Keratinocyte (primary cell): ENCODE data around the gene PADI1. TPM values are rescaled to one million over a fixed set of nuclear protein-coding genes. Genes with fewer than 3 reads are reported as not detected.
A peak's percentile ranks its signal among the peaks of the same experiment; 100 is the strongest.

ENCODE experiments used
- DNase-seq: peaks from one replicate; pipeline ENCODE4 v3.0.0-alpha.2; 2011; ENCODE audit warnings: low read depth, missing footprints, low spot score
- FAIRE-seq: peaks from 2 replicates; lab custom pipeline; 2011; peaks lifted over from hg19 to GRCh38; lab: Jason Lieb, UNC
- H2AFZ ChIP-seq: 2 replicates; pipeline ENCODE4 v1.6.0; 2012; ENCODE audit warnings: low read length, control low read depth, inconsistent platforms; ENCODE audit not compliant: control insufficient read depth
- H3K27ac ChIP-seq: 2 replicates; pipeline ENCODE4 v1.5.1; 2011; ENCODE audit warnings: low read length; ENCODE audit not compliant: control insufficient read depth, insufficient read depth
- H3K27me3 ChIP-seq: 3 replicates; pipeline ENCODE4 v1.6.0; 2011; ENCODE audit warnings: low read length; ENCODE audit not compliant: control insufficient read depth, insufficient read depth; ENCODE audit errors: extremely low read depth
- H3K36me3 ChIP-seq, 2 experiments: 2 replicates in 1 of 2; 3 replicates in 1 of 2; pipeline ENCODE4 v1.5.1; 2011; ENCODE audit warnings: low read length in 2 of 2, mild to moderate bottlenecking in 1 of 2; ENCODE audit not compliant: control insufficient read depth in 2 of 2, insufficient read depth in 2 of 2; ENCODE audit errors: extremely low read depth in 1 of 2
- H3K4me1 ChIP-seq: 3 replicates; pipeline ENCODE4 v1.5.1; 2011; ENCODE audit warnings: low read length; ENCODE audit not compliant: control insufficient read depth, insufficient read depth; ENCODE audit errors: extremely low read depth
- H3K4me2 ChIP-seq: 3 replicates; pipeline ENCODE4 v1.6.0; 2011; ENCODE audit warnings: low read depth, low read length; ENCODE audit not compliant: control insufficient read depth, insufficient read depth; ENCODE audit errors: extremely low read depth
- H3K4me3 ChIP-seq, 3 experiments: fragments of 200-600 bp in 1 of 3; sonication (generic) in 1 of 3; 2 replicates in 2 of 3; 3 replicates in 1 of 3; pipeline ENCODE4 v1.5.1; 2011 to 2016; ENCODE audit warnings: low read length in 3 of 3, mild to moderate bottlenecking in 3 of 3, control low read depth in 2 of 3, inconsistent platforms in 1 of 3, low read depth in 1 of 3, mixed read lengths in 1 of 3, mixed run types in 1 of 3, moderate library complexity in 1 of 3; ENCODE audit not compliant: control insufficient read depth in 2 of 3, insufficient read depth in 2 of 3; ENCODE audit errors: extremely low read depth in 1 of 3
- H3K79me2 ChIP-seq: 2 replicates; pipeline ENCODE4 v1.6.0; 2012; ENCODE audit warnings: low read length; ENCODE audit not compliant: control insufficient read depth, insufficient read depth
- H3K9ac ChIP-seq: 3 replicates; pipeline ENCODE4 v1.6.0; 2011; ENCODE audit warnings: low read length; ENCODE audit not compliant: control insufficient read depth, insufficient read depth; ENCODE audit errors: extremely low read depth
- H3K9me1 ChIP-seq: 3 replicates; pipeline ENCODE4 v1.6.0; 2011; ENCODE audit warnings: low read length; ENCODE audit not compliant: control insufficient read depth, insufficient read depth; ENCODE audit errors: extremely low read depth
- H3K9me3 ChIP-seq: 2 replicates; pipeline ENCODE4 v1.5.1; 2012; ENCODE audit warnings: low read depth, low read length; ENCODE audit not compliant: control insufficient read depth
- H4K20me1 ChIP-seq: 3 replicates; pipeline ENCODE4 v1.6.0; 2011; ENCODE audit warnings: low read length; ENCODE audit not compliant: control insufficient read depth, insufficient read depth; ENCODE audit errors: extremely low read depth
- CTCF ChIP-seq, 3 experiments: IDR thresholded peaks in 1 of 3; conservative IDR thresholded peaks in 1 of 3; optimal IDR thresholded peaks in 1 of 3; 2 replicates in 2 of 3; 3 replicates in 1 of 3; pipeline versions ENCODE3 to v1.5.1; 2011; ENCODE audit warnings: low read length in 3 of 3, mild to moderate bottlenecking in 3 of 3, moderate library complexity in 2 of 3, control low read depth in 1 of 3, inconsistent platforms in 1 of 3; ENCODE audit not compliant: insufficient read depth in 2 of 3; ENCODE audit errors: extremely low read depth in 1 of 3
- EZH2 ChIP-seq: IDR thresholded peaks from one replicate; pipeline ENCODE4 v1.6.1; 2012; ENCODE audit warnings: inconsistent platforms, mild to moderate bottlenecking, low read length, moderate library complexity
- dilution Hi-C: fragments of 300-500 bp; cut with MboI; formaldehyde crosslinking; loops from one replicate; pipeline ENCODE4 v1.7.0; 2020; ENCODE audit warnings: low sequenced_read_pairs; ENCODE audit not compliant: extremely low pct_ligation_motif_present
- polyA plus RNA-seq, 5 experiments: library from polyadenylated mRNA; depleted of rRNA in 3 of 5; stranded (reverse) in 3 of 5; stranded (forward) in 1 of 5; unstranded in 1 of 5; fragments of >200 nt; gene quantifications; 1 replicate in 1 of 5; 2 replicates in 3 of 5; 3 replicates in 1 of 5; pipeline versions ENCODE4 v1.2.1 to v1.2.3, GENCODE V29; 2011 to 2012; ENCODE audit warnings: missing spikeins in 2 of 5, low read depth in 1 of 5, low replicate concordance in 1 of 5

PADI1 gene
- polyA plus RNA-seq, 1 donor (not counting 4 experiments of a cell fraction or from before 2014, with no cell fraction given): 0.96 TPM

GRCh38 chr1:17213148-17213781 is 8.3 kb downstream of the PADI1 start:
- Histone ChIP-seq H3K9ac (no peak overlapping the region), H3K36me3 (no peaks in the 10 kb centered on the region), H2AFZ (no peak overlapping the region), H3K79me2 (no peaks in the 10 kb centered on the region), H3K27ac (no peak overlapping the region), H3K4me1 (peaks cover 58% of the 10 kb centered on the region), H3K9me3 (no peaks in the 10 kb centered on the region), H3K4me3 (no peak overlapping the region), H4K20me1 (no peaks in the 10 kb centered on the region), H3K4me2 (no peak overlapping the region), H3K27me3 (no peaks in the 10 kb centered on the region), H3K9me1 (no peaks in the 10 kb centered on the region)
- FAIRE-seq: peak; percentile 39
- DNase-seq: no peak
- dilution Hi-C loops: no loop called here
- TF ChIP-seq CTCF (optimal IDR thresholded peaks at IDR 0.05 in 1 of 3, IDR thresholded peaks at IDR 0.05 in 1 of 3, conservative IDR thresholded peaks at IDR 0.05 in 1 of 3; ENCODE audit: extremely low read depth in 1 of 3, insufficient read depth in 2 of 3, low read length in 3 of 3) (no peak), EZH2 (no peak)

- no peak for FAIRE-seq
- TF ChIP-seq EZH2 (no peak), CTCF (optimal IDR thresholded peaks at IDR 0.05 in 1 of 3, IDR thresholded peaks at IDR 0.05 in 1 of 3, conservative IDR thresholded peaks at IDR 0.05 in 1 of 3; ENCODE audit: extremely low read depth in 1 of 3, insufficient read depth in 2 of 3, low read length in 3 of 3) (no peak)
Observed at GRCh38 chr1:17213782-17214148, 8.8 kb downstream of the PADI1 start.

More at GRCh38 chr1:17213782-17214148, 8.8 kb downstream of the PADI1 start:
- H3K79me2 ChIP-seq: no peaks in the 10 kb centered on the region
- dilution Hi-C loops: no loop called here
- H3K27me3 ChIP-seq: no peaks in the 10 kb centered on the region
- H3K27ac ChIP-seq: no peak overlapping the region
- H3K36me3 ChIP-seq: no peaks in the 10 kb centered on the region
- H3K9me3 ChIP-seq: no peaks in the 10 kb centered on the region
- no peaks in the 10 kb centered on the region for H4K20me1 ChIP-seq
- no peaks in the 10 kb centered on the region for H3K9me1 ChIP-seq
- DNase-seq: no peak
- H3K4me3 ChIP-seq: no peak overlapping the region
- no peak overlapping the region for H2AFZ ChIP-seq
- no peak overlapping the region for H3K4me2 ChIP-seq
- peaks cover 54% of the 10 kb centered on the region for H3K4me1 ChIP-seq
- no peak overlapping the region for H3K9ac ChIP-seq
